ENCODE data around the gene SLC29A4. TPM values are rescaled to one million over a fixed set of nuclear protein-coding genes. Genes with fewer than 3 reads are reported as not detected.
A peak's percentile ranks its signal among the peaks of the same experiment; 100 is the strongest.

Gene SLC29A4
- total and polyA plus RNA-seq, 2 of the 13 experiments (the other 11 are each of a cell fraction or from before 2014, with no cell fraction given), result 29.7 to 31.7 TPM

- TF ChIP-seq ATF6 (CRISPR knock-in tag; conservative IDR thresholded peaks at IDR 0.05) (no peak), HHEX (CRISPR knock-in tag; IDR thresholded peaks at IDR 0.05) (peak; percentile 81), SMAD1 (CRISPR knock-in tag; IDR thresholded peaks at IDR 0.05; ENCODE audit: borderline replicate concordance, low read depth) (no peak), PAXIP1 (CRISPR knock-in tag; conservative IDR thresholded peaks at IDR 0.05) (peak; percentile 97), AKAP8 (CRISPR knock-in tag; IDR thresholded peaks at IDR 0.05) (peak; percentile 94), PHF8 (CRISPR knock-in tag; IDR thresholded peaks at IDR 0.05) (peak; percentile 54), PCBP1 (IDR thresholded peaks at IDR 0.05; ENCODE audit: borderline replicate concordance, low read depth, low read length) (peak; percentile 74; the same call in 1 of the 2 replicates), PITX1 (CRISPR knock-in tag; IDR thresholded peaks at IDR 0.05) (peak; percentile 85), PAX8 (CRISPR knock-in tag; IDR thresholded peaks at IDR 0.05; ENCODE audit: borderline replicate concordance) (0 out of 2 replicates have a peak, but pooled peaks have one; percentile 49), HNRNPH1 (optimal IDR thresholded peaks at IDR 0.05; ENCODE audit: low read depth, low read length) (no peak), SIX1 (CRISPR knock-in tag; IDR thresholded peaks at IDR 0.05; ENCODE audit: borderline replicate concordance) (0 out of 2 replicates have a peak, but pooled peaks have one; percentile 10), U2AF2 (IDR thresholded peaks at IDR 0.05; ENCODE audit: low read depth, low read length) (no peak), MIER3 (CRISPR knock-in tag; IDR thresholded peaks at IDR 0.05; ENCODE audit: borderline replicate concordance) (0 out of 2 replicates have a peak, but pooled peaks have one; percentile 8), PPARG (CRISPR knock-in tag; conservative IDR thresholded peaks at IDR 0.05) (peak; percentile 66; the same call in 1 of the 2 replicates), ZNF746 (CRISPR knock-in tag; IDR thresholded peaks at IDR 0.05) (peak; percentile 91)
- TF ChIP-seq, protein P1, sequence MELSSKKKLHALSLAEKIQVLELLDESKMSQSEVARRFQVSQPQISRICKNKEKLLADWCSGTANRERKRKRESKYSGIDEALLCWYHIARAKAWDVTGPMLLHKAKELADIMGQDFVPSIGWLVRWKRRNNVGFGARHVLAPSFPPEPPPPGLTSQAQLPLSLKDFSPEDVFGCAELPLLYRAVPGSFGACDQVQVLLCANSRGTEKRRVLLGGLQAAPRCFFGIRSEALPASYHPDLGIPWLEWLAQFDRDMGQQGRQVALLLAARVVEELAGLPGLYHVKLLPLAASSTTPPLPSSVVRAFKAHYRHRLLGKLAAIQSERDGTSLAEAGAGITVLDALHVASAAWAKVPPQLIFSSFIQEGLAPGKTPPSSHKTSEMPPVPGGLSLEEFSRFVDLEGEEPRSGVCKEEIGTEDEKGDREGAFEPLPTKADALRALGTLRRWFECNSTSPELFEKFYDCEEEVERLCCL (CRISPR knock-in tag; IDR thresholded peaks at IDR 0.05; ENCODE audit: borderline replicate concordance), result no peak
- TF ChIP-seq, protein P2, sequence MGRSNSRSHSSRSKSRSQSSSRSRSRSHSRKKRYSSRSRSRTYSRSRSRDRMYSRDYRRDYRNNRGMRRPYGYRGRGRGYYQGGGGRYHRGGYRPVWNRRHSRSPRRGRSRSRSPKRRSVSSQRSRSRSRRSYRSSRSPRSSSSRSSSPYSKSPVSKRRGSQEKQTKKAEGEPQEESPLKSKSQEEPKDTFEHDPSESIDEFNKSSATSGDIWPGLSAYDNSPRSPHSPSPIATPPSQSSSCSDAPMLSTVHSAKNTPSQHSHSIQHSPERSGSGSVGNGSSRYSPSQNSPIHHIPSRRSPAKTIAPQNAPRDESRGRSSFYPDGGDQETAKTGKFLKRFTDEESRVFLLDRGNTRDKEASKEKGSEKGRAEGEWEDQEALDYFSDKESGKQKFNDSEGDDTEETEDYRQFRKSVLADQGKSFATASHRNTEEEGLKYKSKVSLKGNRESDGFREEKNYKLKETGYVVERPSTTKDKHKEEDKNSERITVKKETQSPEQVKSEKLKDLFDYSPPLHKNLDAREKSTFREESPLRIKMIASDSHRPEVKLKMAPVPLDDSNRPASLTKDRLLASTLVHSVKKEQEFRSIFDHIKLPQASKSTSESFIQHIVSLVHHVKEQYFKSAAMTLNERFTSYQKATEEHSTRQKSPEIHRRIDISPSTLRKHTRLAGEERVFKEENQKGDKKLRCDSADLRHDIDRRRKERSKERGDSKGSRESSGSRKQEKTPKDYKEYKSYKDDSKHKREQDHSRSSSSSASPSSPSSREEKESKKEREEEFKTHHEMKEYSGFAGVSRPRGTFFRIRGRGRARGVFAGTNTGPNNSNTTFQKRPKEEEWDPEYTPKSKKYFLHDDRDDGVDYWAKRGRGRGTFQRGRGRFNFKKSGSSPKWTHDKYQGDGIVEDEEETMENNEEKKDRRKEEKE (IDR thresholded peaks at IDR 0.05), result no peak
Observed at GRCh38 chr7:5284304-5285281, 1.9 kb downstream of the SLC29A4 start (continued).
